IMR-90 (cell line): ENCODE measurements around the gene MUC5AC.

ENCODE experiments used
- POLR2A ChIP-seq: IDR thresholded peaks from 2 replicates; pipeline ENCODE4 v1.6.1; 2012; ENCODE audit warnings: mild to moderate bottlenecking, low read depth, low read length
- RAD21 ChIP-seq: IDR thresholded peaks from 2 replicates; pipeline ENCODE4 v1.6.1; 2012; ENCODE audit warnings: low read length, improper control_type of control experiment
- RCOR1 ChIP-seq: IDR thresholded peaks from 2 replicates; pipeline ENCODE4 v1.6.1; 2012; ENCODE audit warnings: mild to moderate bottlenecking, low read length, improper control_type of control experiment; ENCODE audit not compliant: insufficient replicate concordance
- RFX5 ChIP-seq: IDR thresholded peaks from 2 replicates; pipeline ENCODE4 v1.8.0; 2012; ENCODE audit warnings: low read depth, mild to moderate bottlenecking, low read length, moderate library complexity
- SMC3 ChIP-seq: fragments of 150-350 bp; IDR thresholded peaks from 2 replicates; pipeline ENCODE4 v1.6.1; 2016; ENCODE audit warnings: low read depth, mild to moderate bottlenecking, antibody characterized with exemption, low read length, moderate library complexity
- TF ChIP-seq, protein P1 (sequence below): conservative IDR thresholded peaks from 2 replicates; pipeline ENCODE4 v1.5.1; 2012; ENCODE audit warnings: mild to moderate bottlenecking, low read depth, low read length, improper control_type of control experiment
- TF ChIP-seq, protein P2 (sequence below): fragments of 150-350 bp; IDR thresholded peaks from 2 replicates; pipeline ENCODE4 v1.6.1; 2016; ENCODE audit warnings: low read depth, mild to moderate bottlenecking, low read length, moderate library complexity, borderline replicate concordance

DNA sequence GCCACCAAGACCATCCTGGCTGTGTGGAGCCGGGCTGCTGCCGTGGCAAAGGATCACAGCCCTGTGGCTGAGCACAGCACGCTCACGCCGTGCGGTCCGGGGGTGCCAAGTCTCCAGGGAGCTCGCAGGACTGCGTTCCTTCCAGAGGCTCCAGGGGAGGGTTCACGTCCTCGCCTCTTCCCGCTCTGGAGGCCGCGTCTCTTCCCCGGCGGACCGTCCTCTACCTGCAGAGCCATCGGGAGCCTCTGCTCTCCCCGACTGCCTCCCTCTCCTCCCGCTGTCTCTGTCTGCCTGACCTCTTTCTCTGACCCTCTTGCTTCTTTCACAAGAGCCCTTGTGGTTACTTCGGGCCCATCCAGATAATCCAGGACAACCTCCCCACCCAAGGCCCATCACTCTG lies 11.4 kb upstream of the MUC5AC start:
- TF ChIP-seq, protein P1, sequence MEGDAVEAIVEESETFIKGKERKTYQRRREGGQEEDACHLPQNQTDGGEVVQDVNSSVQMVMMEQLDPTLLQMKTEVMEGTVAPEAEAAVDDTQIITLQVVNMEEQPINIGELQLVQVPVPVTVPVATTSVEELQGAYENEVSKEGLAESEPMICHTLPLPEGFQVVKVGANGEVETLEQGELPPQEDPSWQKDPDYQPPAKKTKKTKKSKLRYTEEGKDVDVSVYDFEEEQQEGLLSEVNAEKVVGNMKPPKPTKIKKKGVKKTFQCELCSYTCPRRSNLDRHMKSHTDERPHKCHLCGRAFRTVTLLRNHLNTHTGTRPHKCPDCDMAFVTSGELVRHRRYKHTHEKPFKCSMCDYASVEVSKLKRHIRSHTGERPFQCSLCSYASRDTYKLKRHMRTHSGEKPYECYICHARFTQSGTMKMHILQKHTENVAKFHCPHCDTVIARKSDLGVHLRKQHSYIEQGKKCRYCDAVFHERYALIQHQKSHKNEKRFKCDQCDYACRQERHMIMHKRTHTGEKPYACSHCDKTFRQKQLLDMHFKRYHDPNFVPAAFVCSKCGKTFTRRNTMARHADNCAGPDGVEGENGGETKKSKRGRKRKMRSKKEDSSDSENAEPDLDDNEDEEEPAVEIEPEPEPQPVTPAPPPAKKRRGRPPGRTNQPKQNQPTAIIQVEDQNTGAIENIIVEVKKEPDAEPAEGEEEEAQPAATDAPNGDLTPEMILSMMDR = no peak
- TF ChIP-seq, protein P2, sequence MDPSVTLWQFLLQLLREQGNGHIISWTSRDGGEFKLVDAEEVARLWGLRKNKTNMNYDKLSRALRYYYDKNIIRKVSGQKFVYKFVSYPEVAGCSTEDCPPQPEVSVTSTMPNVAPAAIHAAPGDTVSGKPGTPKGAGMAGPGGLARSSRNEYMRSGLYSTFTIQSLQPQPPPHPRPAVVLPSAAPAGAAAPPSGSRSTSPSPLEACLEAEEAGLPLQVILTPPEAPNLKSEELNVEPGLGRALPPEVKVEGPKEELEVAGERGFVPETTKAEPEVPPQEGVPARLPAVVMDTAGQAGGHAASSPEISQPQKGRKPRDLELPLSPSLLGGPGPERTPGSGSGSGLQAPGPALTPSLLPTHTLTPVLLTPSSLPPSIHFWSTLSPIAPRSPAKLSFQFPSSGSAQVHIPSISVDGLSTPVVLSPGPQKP = no peak
- TF ChIP-seq SMC3 = no peak
- no peak for TF ChIP-seq RCOR1
- TF ChIP-seq POLR2A = no peak
- TF ChIP-seq RAD21 = no peak
- no peak for TF ChIP-seq RFX5
